Amniotic epithelial cell (primary cell): Measurements from ENCODE around the gene TTYH1.

Experiments used
- DNase-seq: peaks from one replicate; pipeline ENCODE4 v3.0.0-alpha.2; 2010; ENCODE audit warnings: low read depth

TTYH1 gene

GRCh38 chr19:54424201-54424600, 8.9 kb downstream of the TTYH1 start:
- DNase-seq, result no peak

GRCh38 chr19:54424660-54425381, 9.6 kb downstream of the TTYH1 start:
- no peak for DNase-seq

- no peak for DNase-seq
Measured at GRCh38 chr19:54425382-54425723, 10.1 kb downstream of the TTYH1 start.

- no peak for DNase-seq
Measured at GRCh38 chr19:54426291-54426931, 11.1 kb downstream of the TTYH1 start.

- DNase-seq, result no peak
Measured at GRCh38 chr19:54427586-54427985, 12.3 kb downstream of the TTYH1 start.

- DNase-seq, result no peak
Measured at GRCh38 chr19:54428323-54429175, 13.3 kb downstream of the TTYH1 start.

- no peak for DNase-seq
Measured at GRCh38 chr19:54429176-54429495, 13.9 kb downstream of the TTYH1 start.

GRCh38 chr19:54429545-54430227, 14.4 kb downstream of the TTYH1 start:
- no peak for DNase-seq

- DNase-seq, result no peak
Measured at GRCh38 chr19:54430306-54431254, 15.3 kb downstream of the TTYH1 start.

- DNase-seq, result peak; percentile 24
Measured at GRCh38 chr19:54431255-54431838, 16.1 kb downstream of the TTYH1 start.

- DNase-seq, result no peak
Measured at GRCh38 chr19:54432144-54432738, 17.0 kb downstream of the TTYH1 start.

- DNase-seq, result no peak
Measured at GRCh38 chr19:54433697-54434096, 18.4 kb downstream of the TTYH1 start.

GRCh38 chr19:54434112-54434872, 19.0 kb downstream of the TTYH1 start:
- DNase-seq, result no peak

- DNase-seq, result no peak
Measured at GRCh38 chr19:54434873-54435214, 19.6 kb downstream of the TTYH1 start.

- no peak for DNase-seq
Measured at GRCh38 chr19:54435551-54436016, 20.3 kb downstream of the TTYH1 start.

- no peak for DNase-seq
Measured at GRCh38 chr19:54436031-54436523, 20.8 kb downstream of the TTYH1 start.

GRCh38 chr19:54436628-54437252, 21.5 kb downstream of the TTYH1 start:
- no peak for DNase-seq

- DNase-seq, result peak; percentile 46
Measured at GRCh38 chr19:54439174-54439851, 24.0 kb downstream of the TTYH1 start.

GRCh38 chr19:54440641-54441040, 25.4 kb downstream of the TTYH1 start:
- DNase-seq, result no peak
